Cortex of kidney (tissue), 1 donor: ENCODE measurements around the gene PTGFRN.

ENCODE experiments used
- DNase-seq: peaks from one replicate; lab custom pipeline; 2025; lab: John Stamatoyannopoulos, UW

The PTGFRN gene

GRCh38 chr1:116943438-116943837 is 33.7 kb downstream of the PTGFRN start:
- no peak for DNase-seq

GRCh38 chr1:116944613-116945012 is 34.9 kb downstream of the PTGFRN start:
- no peak for DNase-seq

- DNase-seq: no peak
Observed at GRCh38 chr1:116945421-116945820, 35.7 kb downstream of the PTGFRN start.

GRCh38 chr1:116945996-116946395 is 36.3 kb downstream of the PTGFRN start:
- DNase-seq: no peak

- no peak for DNase-seq
Observed at GRCh38 chr1:116947092-116947860, 37.6 kb downstream of the PTGFRN start.

GRCh38 chr1:116948046-116948445 is 38.3 kb downstream of the PTGFRN start:
- no peak for DNase-seq

- DNase-seq: no peak
Observed at GRCh38 chr1:116948642-116949041, 38.9 kb downstream of the PTGFRN start.

- DNase-seq: no peak
Observed at GRCh38 chr1:116949213-116949985, 39.7 kb downstream of the PTGFRN start.

GRCh38 chr1:116950517-116951199 is 40.9 kb downstream of the PTGFRN start:
- DNase-seq: no peak

GRCh38 chr1:116951200-116951935 is 41.7 kb downstream of the PTGFRN start:
- DNase-seq: no peak

- no peak for DNase-seq
Observed at GRCh38 chr1:116952738-116953275, 43.1 kb downstream of the PTGFRN start.

- DNase-seq: no peak
Observed at GRCh38 chr1:116954440-116954839, 44.7 kb downstream of the PTGFRN start.

GRCh38 chr1:116956378-116956777 is 46.7 kb downstream of the PTGFRN start:
- DNase-seq: no peak

GRCh38 chr1:116957646-116958045 is 47.9 kb downstream of the PTGFRN start:
- DNase-seq: no peak

GRCh38 chr1:116958110-116958509 is 48.4 kb downstream of the PTGFRN start:
- no peak for DNase-seq

GRCh38 chr1:116958977-116959376 is 49.3 kb downstream of the PTGFRN start:
- DNase-seq: no peak

- DNase-seq: no peak
Observed at GRCh38 chr1:116961606-116962005, 51.9 kb downstream of the PTGFRN start.

GRCh38 chr1:116962987-116963639 is 53.4 kb downstream of the PTGFRN start:
- no peak for DNase-seq

GRCh38 chr1:116966791-116967190 is 57.1 kb downstream of the PTGFRN start:
- DNase-seq: no peak

GRCh38 chr1:116968724-116969123 is 59.0 kb downstream of the PTGFRN start:
- DNase-seq: no peak

- DNase-seq: no peak
Observed at GRCh38 chr1:116971258-116971860, 61.6 kb downstream of the PTGFRN start.
